ENCODE results near the gene OTOP2. TPM values are rescaled to one million over a fixed set of nuclear protein-coding genes. Genes with fewer than 3 reads are reported as not detected.
A peak's percentile ranks its signal among the peaks of the same experiment; 100 is the strongest.

The OTOP2 gene
- total RNA-seq, 1 donor from 2014 or later, result not detected

GRCh38 chr17:74959826-74960515, 35.9 kb downstream of the OTOP2 start:
- no peaks in the 10 kb centered on the region for H3K36me3 Mint-ChIP-seq (ENCODE audit: unreplicated experiment)
- no peaks in the 10 kb centered on the region for H3K9me3 Mint-ChIP-seq (ENCODE audit: unreplicated experiment)
- TF ChIP-seq CTCF (IDR thresholded peaks at IDR 0.05), result no peak
- H3K27ac Mint-ChIP-seq (ENCODE audit: unreplicated experiment), result no peak overlapping the region
- no peaks in the 10 kb centered on the region for H3K4me1 Mint-ChIP-seq (ENCODE audit: unreplicated experiment)
- H3K4me3 Mint-ChIP-seq (ENCODE audit: unreplicated experiment), result no peak overlapping the region
- no peak for DNase-seq (ENCODE audit: extremely low spot score, unreplicated experiment)
- H3K27me3 Mint-ChIP-seq (ENCODE audit: unreplicated experiment), result peaks cover 3% of the 10 kb centered on the region

- Mint-ChIP-seq H3K27ac (ENCODE audit: unreplicated experiment) (no peak overlapping the region), H3K4me3 (ENCODE audit: unreplicated experiment) (no peak overlapping the region), H3K9me3 (ENCODE audit: unreplicated experiment) (no peaks in the 10 kb centered on the region), H3K36me3 (ENCODE audit: unreplicated experiment) (no peaks in the 10 kb centered on the region), H3K4me1 (ENCODE audit: unreplicated experiment) (no peaks in the 10 kb centered on the region), H3K27me3 (ENCODE audit: unreplicated experiment) (peaks cover 3% of the 10 kb centered on the region)
- no peak for DNase-seq (ENCODE audit: extremely low spot score, unreplicated experiment)
- peak; percentile 46 for TF ChIP-seq CTCF (IDR thresholded peaks at IDR 0.05)
Measured at GRCh38 chr17:74960570-74961342, 36.7 kb downstream of the OTOP2 start.

- no peak overlapping the region for H3K27ac Mint-ChIP-seq (ENCODE audit: unreplicated experiment)
- TF ChIP-seq CTCF (IDR thresholded peaks at IDR 0.05), result peak; percentile 84
- H3K36me3 Mint-ChIP-seq (ENCODE audit: unreplicated experiment), result no peaks in the 10 kb centered on the region
- peak; percentile 96 for DNase-seq (ENCODE audit: extremely low spot score, unreplicated experiment)
- H3K4me1 Mint-ChIP-seq (ENCODE audit: unreplicated experiment), result no peaks in the 10 kb centered on the region
- no peak overlapping the region for H3K4me3 Mint-ChIP-seq (ENCODE audit: unreplicated experiment)
- H3K9me3 Mint-ChIP-seq (ENCODE audit: unreplicated experiment), result no peaks in the 10 kb centered on the region
- peaks cover 3% of the 10 kb centered on the region for H3K27me3 Mint-ChIP-seq (ENCODE audit: unreplicated experiment)
Measured at GRCh38 chr17:74961657-74962350, 37.7 kb downstream of the OTOP2 start.

GRCh38 chr17:74962622-74963394, 38.7 kb downstream of the OTOP2 start:
- Mint-ChIP-seq H3K4me1 (ENCODE audit: unreplicated experiment) (no peaks in the 10 kb centered on the region), H3K27me3 (ENCODE audit: unreplicated experiment) (peaks cover 3% of the 10 kb centered on the region), H3K27ac (ENCODE audit: unreplicated experiment) (no peak overlapping the region), H3K36me3 (ENCODE audit: unreplicated experiment) (no peaks in the 10 kb centered on the region), H3K4me3 (ENCODE audit: unreplicated experiment) (no peak overlapping the region), H3K9me3 (ENCODE audit: unreplicated experiment) (no peaks in the 10 kb centered on the region)
- no peak for TF ChIP-seq CTCF (IDR thresholded peaks at IDR 0.05)
- DNase-seq (ENCODE audit: extremely low spot score, unreplicated experiment), result no peak
